Upper lobe of left lung (tissue), 6 donors: ENCODE measurements around the gene BCDIN3D. TPM values are rescaled to one million over a fixed set of nuclear protein-coding genes. Genes with fewer than 3 reads are reported as not detected.
A peak's percentile ranks its signal among the peaks of the same experiment; 100 is the strongest.

Source experiments
- ATAC-seq, 2 donors: fragments of 200-7000 bp; cut with Tn5 transposase; one replicate each; pipeline ENCODE4 v1.9.1; 2022; ENCODE audit warnings: mild to moderate bottlenecking in 2 of 2, moderate library complexity in 2 of 2; ENCODE audit not compliant: low FRiP score in 2 of 2
- DNase-seq, 2 donors: peaks; one replicate each; pipeline ENCODE4 v3.0.0-alpha.2; 2019 to 2020
- H3K27ac ChIP-seq, 4 donors: fragments of 200-600 bp; sonication (generic); one replicate each; pipeline ENCODE4 v1.5.1; 2016 to 2019
- H3K27me3 ChIP-seq, 4 donors: fragments of 200-600 bp; sonication (generic); one replicate each; pipeline ENCODE4 v1.5.1; 2017 to 2019
- H3K36me3 ChIP-seq, 4 donors: fragments of 200-600 bp; sonication (generic); one replicate each; pipeline ENCODE4 v1.5.1; 2016 to 2019
- H3K4me1 ChIP-seq, 4 donors: fragments of 200-600 bp; sonication (generic); one replicate each; pipeline ENCODE4 v1.5.1; 2018 to 2019
- H3K4me3 ChIP-seq, 4 donors: fragments of 200-600 bp; sonication (generic); one replicate each; pipeline ENCODE4 v1.5.1; 2017 to 2019; ENCODE audit warnings: mild to moderate bottlenecking in 2 of 4, moderate library complexity in 1 of 4
- H3K9me3 ChIP-seq, 4 donors: fragments of 200-600 bp; sonication (generic); one replicate each; pipeline ENCODE4 v1.5.1; 2018 to 2019
- EP300 ChIP-seq, 4 donors: sonication (generic); formaldehyde crosslinking; IDR thresholded peaks; one replicate each; pipeline ENCODE4 v1.5.1; 2017; ENCODE audit warnings: antibody characterized with exemption in 4 of 4, control low read depth in 2 of 4
- POLR2A ChIP-seq, 4 donors: fragments of 450-650 bp; IDR thresholded peaks; one replicate each; pipeline ENCODE4 v1.5.1; 2016 to 2017; ENCODE audit warnings: antibody characterized with exemption in 4 of 4, mild to moderate bottlenecking in 2 of 4
- POLR2AphosphoS5 ChIP-seq, 2 donors: sonication (generic); formaldehyde crosslinking; IDR thresholded peaks; one replicate each; pipeline ENCODE4 v1.5.1; 2017; ENCODE audit warnings: antibody characterized with exemption in 2 of 2
- WGBS, 2 donors: methylation state at CpG; one replicate each; pipeline ENCODE4 v1.1.5; 2017 to 2018; 5-methylcytosine and 5-hydroxymethylcytosine counted together
- total RNA-seq, 6 donors: library from RNA; depleted of rRNA in 4 of 6; stranded (reverse); fragments of >200 nt in 4 of 6; gene quantifications; one replicate each; pipeline versions ENCODE4 v1.1.0 to v1.2.1, GENCODE V29; 2016 to 2021
- TF ChIP-seq, protein P1 (sequence below), 6 experiments: fragments of 450-650 bp in 4 of 6; fragments of 200-600 bp in 2 of 6; sonication (generic) in 2 of 6; IDR thresholded peaks; one replicate each; pipeline ENCODE4 v1.5.1; 2016 to 2019; ENCODE audit warnings: antibody characterized with exemption in 6 of 6
- donor health status: DM: no; HTN: no; CAD: no; lungs with moderate emphysema.
- donor health status: DM: no; HTN: yes; CAD: no; lungs with severe emphysema.

BCDIN3D gene
- total RNA-seq, 6 donors from 2014 or later = 0.44 to 4.9 (median 4.2) TPM

DNA sequence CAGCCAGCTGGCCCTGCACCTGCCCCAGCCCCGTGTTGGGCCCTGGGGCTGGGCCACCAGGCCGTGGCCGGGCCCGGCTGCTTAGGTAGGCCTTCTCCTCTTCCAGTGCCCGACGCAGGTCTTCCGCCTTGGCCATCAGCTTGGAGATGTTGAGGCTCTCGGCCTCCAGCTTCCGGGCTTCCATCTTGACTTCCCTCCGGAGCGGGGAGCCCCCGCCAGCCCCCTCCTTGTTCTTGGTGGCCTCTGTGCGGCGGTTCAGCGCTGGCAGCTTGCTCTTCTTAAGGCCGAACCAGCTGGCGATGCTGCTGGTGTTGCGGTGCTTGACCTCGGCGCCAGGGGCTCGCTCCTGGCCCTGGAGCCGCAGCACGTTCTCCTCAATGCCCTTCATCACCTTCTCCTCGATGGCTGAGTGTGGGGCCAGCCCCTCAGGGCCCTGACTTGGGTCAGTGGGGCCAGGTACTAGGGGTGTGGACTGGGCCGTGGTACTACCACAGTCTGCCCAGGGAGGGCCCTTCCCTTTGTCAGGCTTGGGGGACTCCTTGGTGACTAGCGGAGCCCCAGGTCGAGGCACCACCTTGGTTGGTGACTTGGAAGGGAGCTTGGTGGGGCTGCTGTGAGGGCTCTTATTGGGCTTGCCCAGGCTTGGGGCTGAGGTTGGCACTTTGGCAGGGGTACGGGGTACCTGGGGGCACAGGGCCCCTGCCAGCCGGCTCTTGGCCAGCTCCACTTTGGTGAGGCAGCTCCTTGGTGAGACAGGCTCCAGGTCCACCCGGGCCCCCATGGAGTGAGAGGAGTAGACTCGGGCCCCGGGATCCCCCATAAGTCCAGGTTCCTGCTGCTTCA, 47.9 kb downstream of the BCDIN3D start:
- 93 to 99% methylated on average over 14 to 32 of the region's 32 CpGs for WGBS, 2 donors
- DNase-seq (peak in 1 of 2 donors; percentile 70), ATAC-seq (no peak)
- Histone ChIP-seq H3K4me3 (no peak overlapping the region), H3K36me3 (peaks cover 0 to 73% (median 62%) of the 10 kb centered on the region in 4 donors), H3K27me3 (no peaks in the 10 kb centered on the region), H3K9me3 (no peaks in the 10 kb centered on the region), H3K4me1 (no peaks in the 10 kb centered on the region), H3K27ac (no peak overlapping the region)
- TF ChIP-seq, protein P1, sequence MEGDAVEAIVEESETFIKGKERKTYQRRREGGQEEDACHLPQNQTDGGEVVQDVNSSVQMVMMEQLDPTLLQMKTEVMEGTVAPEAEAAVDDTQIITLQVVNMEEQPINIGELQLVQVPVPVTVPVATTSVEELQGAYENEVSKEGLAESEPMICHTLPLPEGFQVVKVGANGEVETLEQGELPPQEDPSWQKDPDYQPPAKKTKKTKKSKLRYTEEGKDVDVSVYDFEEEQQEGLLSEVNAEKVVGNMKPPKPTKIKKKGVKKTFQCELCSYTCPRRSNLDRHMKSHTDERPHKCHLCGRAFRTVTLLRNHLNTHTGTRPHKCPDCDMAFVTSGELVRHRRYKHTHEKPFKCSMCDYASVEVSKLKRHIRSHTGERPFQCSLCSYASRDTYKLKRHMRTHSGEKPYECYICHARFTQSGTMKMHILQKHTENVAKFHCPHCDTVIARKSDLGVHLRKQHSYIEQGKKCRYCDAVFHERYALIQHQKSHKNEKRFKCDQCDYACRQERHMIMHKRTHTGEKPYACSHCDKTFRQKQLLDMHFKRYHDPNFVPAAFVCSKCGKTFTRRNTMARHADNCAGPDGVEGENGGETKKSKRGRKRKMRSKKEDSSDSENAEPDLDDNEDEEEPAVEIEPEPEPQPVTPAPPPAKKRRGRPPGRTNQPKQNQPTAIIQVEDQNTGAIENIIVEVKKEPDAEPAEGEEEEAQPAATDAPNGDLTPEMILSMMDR (IDR thresholded peaks at IDR 0.05) = no peak
- TF ChIP-seq POLR2AphosphoS5 (IDR thresholded peaks at IDR 0.05) = no peak
- TF ChIP-seq POLR2A (IDR thresholded peaks at IDR 0.05) = no peak
- no peak for TF ChIP-seq EP300 (IDR thresholded peaks at IDR 0.05)

DNA sequence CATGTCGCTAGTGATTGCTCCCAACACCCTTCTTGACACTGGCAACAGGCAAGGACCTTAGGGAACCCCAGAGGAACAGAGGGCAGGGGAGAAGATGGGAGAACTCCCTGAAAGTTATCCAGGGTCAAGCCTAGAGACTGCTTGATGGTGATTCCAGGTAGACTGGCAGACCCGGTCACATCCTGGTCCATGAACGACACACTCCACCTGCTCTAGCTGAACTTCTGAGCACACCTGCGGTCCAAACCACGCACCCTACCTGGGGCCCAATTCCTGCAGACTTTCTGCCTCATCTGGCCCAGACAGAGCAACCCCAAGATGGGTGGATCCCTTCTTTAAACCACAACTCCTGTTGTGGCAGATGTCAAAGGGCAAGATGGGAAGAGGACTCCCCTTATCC, 48.9 kb downstream of the BCDIN3D start:
- WGBS, 2 donors = 81 to 94% methylated on average over 5 of the region's 5 CpGs
- no peak for DNase-seq
- Histone ChIP-seq H3K36me3 (peaks cover 0 to 66% (median 53%) of the 10 kb centered on the region in 4 donors), H3K4me3 (no peak overlapping the region), H3K4me1 (no peaks in the 10 kb centered on the region), H3K27me3 (no peaks in the 10 kb centered on the region), H3K9me3 (no peaks in the 10 kb centered on the region), H3K27ac (no peak overlapping the region)
- no peak for ATAC-seq
- TF ChIP-seq, protein P1 (IDR thresholded peaks at IDR 0.05) = no peak
- TF ChIP-seq POLR2AphosphoS5 (IDR thresholded peaks at IDR 0.05) = no peak
- no peak for TF ChIP-seq EP300 (IDR thresholded peaks at IDR 0.05)
- no peak for TF ChIP-seq POLR2A (IDR thresholded peaks at IDR 0.05)

DNA sequence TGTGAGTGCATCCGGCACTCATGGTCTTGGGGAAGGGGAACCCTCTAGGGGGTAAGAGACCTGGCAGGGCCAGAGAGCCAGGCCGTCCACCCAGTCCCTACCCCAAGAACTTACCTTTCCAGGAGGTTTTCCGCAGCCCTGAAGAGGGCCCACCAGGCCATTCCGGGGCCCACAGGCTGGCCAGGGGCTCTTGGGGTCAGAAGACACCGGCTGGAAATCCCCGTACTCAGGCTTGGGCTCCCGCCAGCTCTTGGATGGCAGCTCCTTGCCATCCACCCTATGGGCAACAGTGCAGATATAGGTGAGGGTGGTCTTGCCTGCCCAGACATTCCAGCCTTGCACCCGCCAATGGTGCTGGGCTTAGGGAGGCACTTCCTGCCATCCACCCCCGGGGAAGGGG, 49.3 kb downstream of the BCDIN3D start:
- Histone ChIP-seq H3K9me3 (no peaks in the 10 kb centered on the region), H3K4me3 (no peak overlapping the region), H3K27me3 (no peaks in the 10 kb centered on the region), H3K36me3 (peaks cover 0 to 66% (median 50%) of the 10 kb centered on the region in 4 donors), H3K4me1 (no peaks in the 10 kb centered on the region), H3K27ac (no peak overlapping the region)
- WGBS, 2 donors = 85 to 92% methylated on average over 2 to 4 of the region's 9 CpGs
- no peak for ATAC-seq
- peak in 1 of 2 donors; percentile 51 for DNase-seq
- TF ChIP-seq, protein P1 (IDR thresholded peaks at IDR 0.05) = no peak
- TF ChIP-seq POLR2AphosphoS5 (IDR thresholded peaks at IDR 0.05) (no peak), POLR2A (IDR thresholded peaks at IDR 0.05) (no peak), EP300 (IDR thresholded peaks at IDR 0.05) (no peak)

DNA sequence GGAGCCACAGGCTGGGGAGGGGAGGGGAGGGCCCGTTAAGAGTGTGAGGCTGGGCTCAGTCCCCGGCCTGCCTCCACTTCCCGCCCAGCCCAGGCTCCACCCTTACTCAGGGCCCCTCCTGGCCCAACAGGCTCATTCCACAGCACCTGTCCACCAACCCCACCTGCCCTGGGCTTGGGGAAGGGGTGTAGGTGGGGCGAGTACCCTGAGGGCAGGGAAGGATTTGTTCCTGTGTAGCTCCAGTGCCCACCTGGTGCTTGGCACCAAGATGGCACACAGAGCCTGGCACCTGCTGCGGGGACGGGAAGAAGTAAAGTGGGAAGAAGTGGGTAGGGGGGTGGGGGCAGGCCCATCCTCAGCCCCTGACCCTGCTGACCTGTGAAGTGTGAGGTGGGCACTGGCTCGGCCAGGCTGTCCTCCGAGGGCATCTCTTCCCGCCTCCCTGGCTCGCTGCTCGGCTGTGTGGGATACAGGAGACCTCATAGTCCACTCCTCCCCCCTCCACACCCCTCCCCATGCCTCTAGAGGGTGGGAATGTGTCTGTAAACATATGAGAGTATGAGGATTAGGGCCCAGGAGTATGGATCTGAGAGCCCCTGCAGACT, 49.8 kb downstream of the BCDIN3D start:
- no peaks in the 10 kb centered on the region for H3K4me1 ChIP-seq
- H3K27me3 ChIP-seq = no peaks in the 10 kb centered on the region
- DNase-seq (peak in 1 of 2 donors; percentile 46), ATAC-seq (no peak)
- no peak overlapping the region for H3K27ac ChIP-seq
- no peaks in the 10 kb centered on the region for H3K9me3 ChIP-seq
- TF ChIP-seq, protein P1 (IDR thresholded peaks at IDR 0.05) = no peak
- TF ChIP-seq EP300 (IDR thresholded peaks at IDR 0.05) = no peak
- TF ChIP-seq POLR2AphosphoS5 (IDR thresholded peaks at IDR 0.05) = no peak
- no peak for TF ChIP-seq POLR2A (IDR thresholded peaks at IDR 0.05)
- no peak overlapping the region for H3K4me3 ChIP-seq
- WGBS, 2 donors = 76 to 85% methylated on average over 3 to 11 of the region's 11 CpGs
- H3K36me3 ChIP-seq = peaks cover 0 to 61% (median 44%) of the 10 kb centered on the region in 4 donors
